Karpas-422 (cell line): ENCODE results near the gene DDX11. TPM values are rescaled to one million over a fixed set of nuclear protein-coding genes. Genes with fewer than 3 reads are reported as not detected.
"Not testable (repeated sequence)": the region's sequence is repeated elsewhere in the genome, so short reads cannot be mapped to it uniquely, and the experiment has no call there.

Experiments used
- DNase-seq: peaks from one replicate; pipeline ENCODE4 v3.0.0-alpha.2; 2015
- H2AFZ ChIP-seq: fragments of 200-600 bp; sonication (generic); 2 replicates; pipeline ENCODE4 v1.6.1; 2014; ENCODE audit warnings: antibody characterized with exemption, low read length, mixed read lengths
- H3K27ac ChIP-seq: fragments of 200-600 bp; sonication (generic); 2 replicates; pipeline ENCODE4 v1.5.1; 2014; ENCODE audit warnings: mild to moderate bottlenecking, low read length, moderate library complexity
- H3K27me3 ChIP-seq: fragments of 200-600 bp; sonication (generic); 2 replicates; pipeline ENCODE4 v1.6.1; 2014; ENCODE audit warnings: low read length, mixed read lengths
- H3K36me3 ChIP-seq: fragments of 200-600 bp; sonication (generic); 2 replicates; pipeline ENCODE4 v1.6.1; 2014; ENCODE audit warnings: low read length, mixed read lengths; ENCODE audit not compliant: insufficient read depth
- H3K4me1 ChIP-seq: fragments of 200-600 bp; sonication (generic); 2 replicates; pipeline ENCODE4 v1.6.1; 2014; ENCODE audit warnings: mild to moderate bottlenecking, low read length, mixed read lengths
- H3K4me2 ChIP-seq: fragments of 200-600 bp; sonication (generic); 2 replicates; pipeline ENCODE4 v1.6.1; 2014; ENCODE audit warnings: low read length, low read depth, mild to moderate bottlenecking; ENCODE audit not compliant: poor library complexity, severe bottlenecking
- H3K4me3 ChIP-seq: fragments of 200-600 bp; sonication (generic); 2 replicates; pipeline ENCODE4 v1.5.1; 2014; ENCODE audit warnings: mild to moderate bottlenecking, antibody characterized with exemption, low read length, mixed read lengths
- H3K79me2 ChIP-seq: fragments of 200-600 bp; sonication (generic); 2 replicates; pipeline ENCODE4 v1.6.1; 2014; ENCODE audit warnings: mild to moderate bottlenecking, low read length, mixed read lengths
- H3K9ac ChIP-seq: fragments of 200-600 bp; sonication (generic); 2 replicates; pipeline ENCODE4 v1.6.0; 2014; ENCODE audit warnings: low read length
- H3K9me2 ChIP-seq: fragments of 200-600 bp; sonication (generic), shearing (Covaris generic); replicated peaks from 2 replicates; pipeline ENCODE4 v1.6.0; 2014; ENCODE audit warnings: mild to moderate bottlenecking, low read length, moderate library complexity; ENCODE audit not compliant: insufficient read depth
- H3K9me3 ChIP-seq: fragments of 300-700, 200-600 bp; sonication (generic); 2 replicates; pipeline ENCODE4 v1.6.1; 2014; ENCODE audit warnings: low read length, mixed read lengths
- H4K20me1 ChIP-seq: fragments of 200-600 bp; sonication (generic); 2 replicates; pipeline ENCODE4 v1.6.1; 2014; ENCODE audit warnings: mild to moderate bottlenecking, antibody characterized with exemption, low read length, low read depth; ENCODE audit not compliant: insufficient read depth
- total RNA-seq: library from RNA; depleted of rRNA; stranded (reverse); fragments of >200 nt; shearing (Covaris generic); gene quantifications from 2 replicates; pipeline ENCODE4 v1.2.3, GENCODE V29; 2014; ENCODE audit warnings: low replicate concordance

DDX11 gene
- total RNA-seq, 1 experiment from 2014 or later, result 27.0 TPM

DNA sequence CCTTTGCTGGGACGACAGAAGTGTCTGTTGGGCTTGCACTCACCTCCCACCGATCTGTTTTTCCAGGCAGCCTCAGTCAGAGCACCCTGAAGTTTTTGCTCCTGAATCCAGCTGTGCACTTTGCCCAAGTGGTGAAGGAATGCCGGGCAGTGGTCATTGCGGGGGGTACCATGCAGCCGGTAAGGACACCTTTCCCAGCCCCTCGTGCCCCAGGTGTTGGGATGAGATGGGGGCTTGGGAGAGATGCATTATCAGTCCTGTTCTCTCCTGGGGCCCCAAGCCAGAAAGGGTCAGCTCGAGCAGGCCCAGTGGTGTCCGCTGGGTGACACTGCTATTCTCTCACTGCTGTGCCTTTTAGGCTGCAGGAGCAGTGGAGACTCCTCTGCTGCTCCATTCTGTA lies 24.2 kb downstream of the DDX11 start:
- not testable (repeated sequence) for H3K9me2 ChIP-seq, H3K4me3 ChIP-seq, DNase-seq, H3K4me2 ChIP-seq, H3K27me3 ChIP-seq, H3K27ac ChIP-seq, H4K20me1 ChIP-seq, H3K4me1 ChIP-seq, H3K9me3 ChIP-seq, H3K36me3 ChIP-seq, H2AFZ ChIP-seq, H3K9ac ChIP-seq, H3K79me2 ChIP-seq

DNA sequence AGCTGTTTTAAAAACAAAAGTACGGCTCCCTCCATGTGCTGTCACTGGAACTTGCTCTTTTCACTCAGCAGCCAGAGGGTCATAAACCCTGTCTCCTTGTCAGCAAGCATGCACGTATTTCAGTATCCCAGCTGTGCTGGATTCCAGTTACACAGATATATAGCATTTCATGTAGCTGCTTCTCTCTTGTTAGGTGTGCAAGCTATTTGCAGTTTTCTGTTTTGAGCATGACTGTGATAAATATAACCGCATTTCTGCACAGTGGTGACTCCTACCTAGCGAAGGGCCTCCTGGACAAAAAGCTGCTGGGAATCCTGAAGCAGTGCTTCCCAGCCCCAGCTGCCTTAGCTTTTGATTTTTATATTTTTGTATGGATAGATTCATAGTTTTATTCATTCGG lies 24.7 kb downstream of the DDX11 start:
- H4K20me1 ChIP-seq, DNase-seq: not testable (repeated sequence)

DNA sequence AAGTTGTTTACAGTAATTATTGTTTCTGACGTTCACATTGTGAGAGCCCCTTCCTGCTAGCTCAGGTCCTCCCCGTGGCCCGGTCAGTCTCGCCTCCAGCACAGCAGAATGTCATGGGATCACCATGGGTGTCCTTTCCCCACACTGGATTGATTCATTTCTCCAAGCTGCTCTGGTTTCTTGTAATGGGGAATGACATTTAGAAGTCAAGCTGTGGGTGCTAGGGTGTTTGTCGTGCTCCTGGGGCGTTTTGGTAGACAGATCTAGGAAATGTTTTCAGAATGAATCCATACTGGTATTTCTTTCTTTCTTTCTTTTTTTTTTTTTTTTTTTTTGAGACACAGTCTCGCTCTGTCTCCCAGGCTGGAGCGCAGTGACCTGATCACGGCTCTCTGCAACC lies 25.1 kb downstream of the DDX11 start:
- H3K4me3 ChIP-seq, H3K9ac ChIP-seq, H3K27ac ChIP-seq, H3K9me3 ChIP-seq, H3K79me2 ChIP-seq, H2AFZ ChIP-seq, H3K4me1 ChIP-seq, H3K9me2 ChIP-seq, H3K4me2 ChIP-seq, H4K20me1 ChIP-seq, H3K36me3 ChIP-seq, DNase-seq, H3K27me3 ChIP-seq: not testable (repeated sequence)

More for the DNA sequence above, 24.7 kb downstream of the DDX11 start:
- not testable (repeated sequence) for H3K27me3 ChIP-seq, H3K36me3 ChIP-seq, H3K9me2 ChIP-seq, H3K79me2 ChIP-seq, H3K9me3 ChIP-seq, H2AFZ ChIP-seq, H3K4me2 ChIP-seq, H3K4me3 ChIP-seq, H3K9ac ChIP-seq, H3K27ac ChIP-seq, H3K4me1 ChIP-seq

DNA sequence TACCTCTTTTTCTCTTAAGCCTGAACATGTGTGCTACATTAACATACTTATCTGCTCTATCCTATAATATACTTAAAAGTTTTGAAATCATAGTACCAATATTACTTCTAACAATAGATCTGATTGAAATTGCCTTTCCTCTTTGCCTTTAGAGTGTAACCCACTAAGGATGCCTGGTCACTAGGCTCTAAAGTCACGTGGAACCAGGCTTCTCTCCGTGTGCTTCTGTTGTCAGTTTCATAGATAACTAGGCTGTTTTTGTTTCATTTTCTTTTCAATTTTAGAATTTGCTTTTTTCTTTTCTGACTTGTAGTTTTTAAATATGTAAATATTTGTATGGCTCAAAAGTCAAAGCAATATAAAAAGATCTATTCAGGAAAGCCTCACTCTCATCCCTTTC lies 25.8 kb downstream of the DDX11 start:
- not testable (repeated sequence) for H4K20me1 ChIP-seq, H3K4me1 ChIP-seq, H3K9ac ChIP-seq, H2AFZ ChIP-seq, H3K9me3 ChIP-seq, H3K36me3 ChIP-seq, H3K27me3 ChIP-seq, H3K4me2 ChIP-seq, H3K9me2 ChIP-seq, H3K79me2 ChIP-seq, H3K27ac ChIP-seq, H3K4me3 ChIP-seq, DNase-seq

DNA sequence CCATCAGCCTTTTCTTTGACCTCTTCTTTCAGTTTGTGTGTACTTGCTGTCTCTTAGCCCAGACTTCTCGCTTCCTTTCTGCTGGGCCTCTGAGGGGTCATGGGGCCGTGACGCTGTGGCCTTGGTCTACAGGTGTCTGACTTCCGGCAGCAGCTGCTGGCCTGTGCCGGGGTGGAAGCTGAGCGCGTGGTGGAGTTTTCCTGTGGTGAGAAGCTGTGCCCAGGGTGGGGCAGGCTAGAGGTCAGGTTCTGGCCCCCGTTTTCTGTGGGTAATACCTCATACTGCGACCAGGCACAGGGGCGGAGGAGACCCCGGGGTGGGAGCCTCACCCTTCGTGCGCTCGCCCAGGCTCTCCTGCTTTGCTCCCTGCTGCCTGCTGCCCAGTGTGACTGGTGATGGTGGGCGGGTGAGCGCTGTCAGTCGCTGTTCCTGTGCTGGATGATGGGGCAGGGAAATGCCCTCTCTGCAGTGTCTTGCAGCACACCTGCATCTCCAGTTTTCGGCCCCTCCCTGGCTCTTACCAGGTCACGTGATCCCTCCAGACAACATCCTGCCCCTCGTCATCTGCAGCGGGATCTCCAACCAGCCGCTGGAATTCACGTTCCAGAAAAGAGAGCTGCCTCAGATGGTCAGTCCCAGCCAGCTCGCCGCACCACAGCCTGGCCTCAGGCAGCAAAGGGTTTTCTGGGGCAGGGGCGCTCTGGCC lies 27.0 kb downstream of the DDX11 start:
- H3K36me3 ChIP-seq, H4K20me1 ChIP-seq, H3K4me2 ChIP-seq, H3K4me1 ChIP-seq, DNase-seq, H3K9ac ChIP-seq, H3K9me2 ChIP-seq, H3K4me3 ChIP-seq, H2AFZ ChIP-seq, H3K9me3 ChIP-seq, H3K27ac ChIP-seq, H3K79me2 ChIP-seq, H3K27me3 ChIP-seq: not testable (repeated sequence)

DNA sequence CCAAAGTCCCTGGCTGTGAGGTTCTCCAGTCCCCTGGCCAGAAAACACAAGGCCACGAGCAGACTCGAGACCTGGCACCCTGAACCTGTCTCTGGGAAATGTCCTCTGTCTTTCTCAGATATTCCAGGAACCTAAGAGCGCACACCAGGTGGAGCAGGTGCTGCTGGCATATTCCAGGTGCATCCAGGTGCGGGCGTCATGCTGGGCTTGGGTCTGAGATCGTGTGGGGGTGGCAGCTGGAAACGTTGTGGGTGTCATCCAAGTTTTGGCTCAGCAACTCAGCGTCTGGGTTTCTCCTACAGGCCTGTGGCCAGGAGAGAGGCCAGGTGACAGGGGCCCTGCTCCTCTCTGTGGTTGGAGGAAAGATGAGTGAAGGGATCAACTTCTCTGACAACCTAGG lies 28.5 kb downstream of the DDX11 start:
- DNase-seq, H2AFZ ChIP-seq, H3K4me1 ChIP-seq, H3K9me2 ChIP-seq, H3K4me2 ChIP-seq, H3K9ac ChIP-seq, H3K36me3 ChIP-seq, H3K79me2 ChIP-seq, H3K27ac ChIP-seq, H3K4me3 ChIP-seq, H4K20me1 ChIP-seq, H3K27me3 ChIP-seq, H3K9me3 ChIP-seq: not testable (repeated sequence)

DNA sequence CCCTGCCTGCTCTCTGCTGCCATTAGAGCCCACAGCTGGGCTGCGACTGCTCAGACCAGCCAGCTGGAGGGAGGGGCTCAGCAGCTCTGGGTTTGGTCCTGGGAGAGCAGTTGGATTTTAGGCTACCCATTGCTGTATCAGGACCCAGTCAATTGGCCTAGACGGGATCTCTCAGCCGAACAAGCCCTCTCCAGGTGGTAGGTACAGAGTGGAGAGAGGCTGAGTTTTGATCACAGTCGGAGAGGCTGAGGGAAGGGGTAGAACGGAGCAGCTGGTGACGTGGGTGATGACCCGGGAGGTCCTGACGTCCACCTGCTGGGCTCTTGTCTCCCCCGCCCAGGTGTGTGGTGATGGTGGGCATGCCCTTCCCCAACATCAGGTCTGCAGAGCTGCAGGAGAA lies 28.9 kb downstream of the DDX11 start:
- H3K4me2 ChIP-seq, H3K9me2 ChIP-seq, H3K27ac ChIP-seq, DNase-seq, H3K27me3 ChIP-seq, H3K79me2 ChIP-seq, H3K9me3 ChIP-seq, H3K4me1 ChIP-seq, H3K36me3 ChIP-seq, H3K9ac ChIP-seq, H4K20me1 ChIP-seq, H3K4me3 ChIP-seq, H2AFZ ChIP-seq: not testable (repeated sequence)

DNA sequence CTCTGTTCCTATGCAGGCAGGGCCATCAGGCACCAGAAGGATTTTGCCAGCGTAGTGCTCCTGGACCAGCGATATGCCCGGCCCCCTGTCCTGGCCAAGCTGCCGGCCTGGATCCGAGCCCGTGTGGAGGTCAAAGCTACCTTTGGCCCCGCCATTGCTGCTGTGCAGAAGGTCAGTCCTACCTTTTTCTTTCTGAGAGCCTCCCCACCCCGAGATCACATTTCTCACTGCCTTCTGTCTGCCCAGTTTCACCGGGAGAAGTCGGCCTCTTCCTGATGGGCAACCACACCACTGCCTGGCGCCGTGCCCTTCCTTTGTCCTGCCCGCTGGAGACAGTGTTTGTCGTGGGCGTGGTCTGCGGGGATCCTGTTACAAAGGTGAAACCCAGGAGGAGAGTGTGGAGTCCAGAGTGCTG lies 29.9 kb downstream of the DDX11 start:
- not testable (repeated sequence) for H4K20me1 ChIP-seq, H3K27ac ChIP-seq, H2AFZ ChIP-seq, H3K9ac ChIP-seq, H3K9me3 ChIP-seq, H3K4me2 ChIP-seq, H3K4me1 ChIP-seq, H3K4me3 ChIP-seq, H3K9me2 ChIP-seq, H3K36me3 ChIP-seq, DNase-seq, H3K27me3 ChIP-seq, H3K79me2 ChIP-seq

DNA sequence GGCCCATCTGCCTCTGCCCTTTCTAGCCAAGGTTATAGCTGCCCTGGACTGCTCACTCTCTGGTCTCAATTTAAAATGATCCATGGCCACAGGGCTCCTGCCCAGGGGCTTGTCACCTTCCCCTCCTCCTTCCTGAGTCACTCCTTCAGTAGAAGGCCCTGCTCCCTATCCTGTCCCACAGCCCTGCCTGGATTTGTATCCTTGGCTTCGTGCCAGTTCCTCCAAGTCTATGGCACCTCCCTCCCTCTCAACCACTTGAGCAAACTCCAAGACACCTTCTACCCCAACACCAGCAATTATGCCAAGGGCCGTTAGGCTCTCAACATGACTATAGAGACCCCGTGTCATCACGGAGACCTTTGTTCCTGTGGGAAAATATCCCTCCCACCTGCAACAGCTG lies 30.6 kb downstream of the DDX11 start:
- not testable (repeated sequence) for DNase-seq, H3K9ac ChIP-seq, H2AFZ ChIP-seq, H3K4me2 ChIP-seq, H3K9me2 ChIP-seq, H4K20me1 ChIP-seq, H3K9me3 ChIP-seq, H3K27me3 ChIP-seq, H3K36me3 ChIP-seq, H3K27ac ChIP-seq, H3K4me3 ChIP-seq, H3K4me1 ChIP-seq, H3K79me2 ChIP-seq
